HEK293 (cell line): Measurements from ENCODE around the gene C17orf67.

Experiments
- CTCF ChIA-PET: fragments of 350-600 bp; formaldehyde crosslinking; extraction: SDS; loops from one replicate; lab custom pipeline; 2021; ENCODE audit warnings: antibody characterized with exemption; lab: Yijun Ruan, JAX
- POLR2A ChIA-PET: fragments of 300-600 bp; formaldehyde crosslinking; extraction: SDS; loops from one replicate; lab custom pipeline; 2020; ENCODE audit warnings: antibody characterized with exemption, inconsistent platforms; lab: Yijun Ruan, JAX
- H3K27ac ChIP-seq: fragments of 200-500 bp; sonication (Bioruptor generic); 2 replicates; pipeline ENCODE4 v1.5.1; 2014; ENCODE audit warnings: low read depth, low read length, control low read depth, inconsistent platforms; ENCODE audit errors: extremely low read depth
- H3K36me3 ChIP-seq, 2 experiments: fragments of 200-500 bp in 1 of 2; sonication (Bioruptor generic) in 1 of 2; 1 replicate in 1 of 2; 2 replicates in 1 of 2; pipeline ENCODE4 v1.5.1; 2014 to 2017; ENCODE audit warnings: inconsistent platforms in 2 of 2, low read length in 2 of 2; ENCODE audit not compliant: control insufficient read depth in 2 of 2, insufficient read depth in 1 of 2
- H3K4me1 ChIP-seq: fragments of 200-500 bp; sonication (Bioruptor generic); 2 replicates; pipeline ENCODE4 v1.5.1; 2014; ENCODE audit warnings: mild to moderate bottlenecking, low read length, inconsistent platforms; ENCODE audit not compliant: control insufficient read depth, insufficient read depth
- H3K4me3 ChIP-seq: 2 replicates; pipeline ENCODE4 v1.5.1; 2011; ENCODE audit warnings: low read depth, mild to moderate bottlenecking, control low read depth, low read length, moderate library complexity
- H3K9me3 ChIP-seq: fragments of 200-500 bp; sonication (Bioruptor generic); 2 replicates; pipeline ENCODE4 v1.5.1; 2014; ENCODE audit warnings: low read depth, low read length, inconsistent platforms; ENCODE audit not compliant: control insufficient read depth, insufficient read depth
- HOXD13 ChIP-seq: sonication (generic); formaldehyde crosslinking; IDR thresholded peaks from 2 replicates; pipeline ENCODE4 v1.8.0; 2022; ENCODE audit warnings: missing genetic modification reagents, borderline replicate concordance
- OSR2 ChIP-seq: fragments of 450-650 bp; formaldehyde crosslinking; IDR thresholded peaks from 2 replicates; pipeline ENCODE4 v1.5.1; 2016; ENCODE audit warnings: missing biosample characterization, missing genetic modification characterization
- TRIM28 ChIP-seq: IDR thresholded peaks from 2 replicates; pipeline ENCODE4 v1.6.1; 2011; ENCODE audit warnings: low read length, control low read depth, borderline replicate concordance
- ZBTB21 ChIP-seq: fragments of 450-650 bp; formaldehyde crosslinking; IDR thresholded peaks from 2 replicates; pipeline ENCODE4 v1.5.1; 2017; ENCODE audit warnings: missing biosample characterization, missing genetic modification characterization
- ZFP3 ChIP-seq: fragments of 450-650 bp; formaldehyde crosslinking; IDR thresholded peaks from 2 replicates; pipeline ENCODE4 v1.5.1; 2016; ENCODE audit warnings: low read depth, missing biosample characterization, missing genetic modification characterization
- ZFP41 ChIP-seq: fragments of 450-650 bp; formaldehyde crosslinking; IDR thresholded peaks from 2 replicates; pipeline ENCODE4 v1.5.1; 2016; ENCODE audit warnings: missing biosample characterization, missing genetic modification characterization, borderline replicate concordance
- ZNF112 ChIP-seq: fragments of 450-650 bp; formaldehyde crosslinking; IDR thresholded peaks from 2 replicates; pipeline ENCODE4 v1.5.0; 2017; ENCODE audit warnings: missing biosample characterization, missing genetic modification characterization
- ZNF174 ChIP-seq: fragments of 450-650 bp; formaldehyde crosslinking; IDR thresholded peaks from 2 replicates; pipeline ENCODE4 v1.5.0; 2017; ENCODE audit warnings: missing biosample characterization, mild to moderate bottlenecking, missing genetic modification characterization
- ZNF274 ChIP-seq, 2 experiments: fragments of 200-500 bp in 1 of 2; fragments of 450-650 bp in 1 of 2; sonication (Bioruptor generic) in 1 of 2; formaldehyde crosslinking in 1 of 2; IDR thresholded peaks; 2 replicates each; pipeline versions ENCODE4 v1.5.1 to v1.6.1; 2014 to 2016; ENCODE audit warnings: borderline replicate concordance in 1 of 2, inconsistent platforms in 1 of 2, low read length in 1 of 2, missing biosample characterization in 1 of 2, missing genetic modification characterization in 1 of 2
- ZNF335 ChIP-seq: fragments of 450-650 bp; formaldehyde crosslinking; conservative IDR thresholded peaks from 2 replicates; pipeline ENCODE4 v1.5.1; 2016; ENCODE audit warnings: missing biosample characterization, missing genetic modification characterization
- ZNF404 ChIP-seq: fragments of 450-650 bp; formaldehyde crosslinking; IDR thresholded peaks from 2 replicates; pipeline ENCODE4 v1.5.1; 2017; ENCODE audit warnings: missing biosample characterization, missing genetic modification characterization
- ZNF530 ChIP-seq: fragments of 450-650 bp; formaldehyde crosslinking; IDR thresholded peaks from 2 replicates; pipeline ENCODE4 v1.5.1; 2016; ENCODE audit warnings: low read depth, missing biosample characterization, missing genetic modification characterization
- ZNF791 ChIP-seq: fragments of 450-650 bp; formaldehyde crosslinking; IDR thresholded peaks from 2 replicates; pipeline ENCODE4 v1.5.1; 2016; ENCODE audit warnings: missing biosample characterization, missing genetic modification characterization
- TF ChIP-seq, protein P1 (sequence below): fragments of 450-650 bp; IDR thresholded peaks from 2 replicates; pipeline ENCODE4 v1.5.1; 2018; ENCODE audit warnings: missing biosample characterization, mild to moderate bottlenecking, missing genetic modification characterization
- TF ChIP-seq, protein P2 (sequence below): fragments of 450-650 bp; formaldehyde crosslinking; IDR thresholded peaks from 2 replicates; pipeline ENCODE4 v1.5.1; 2016; ENCODE audit warnings: missing biosample characterization, missing genetic modification characterization
- TF ChIP-seq, protein P3 (sequence below): fragments of 450-650 bp; formaldehyde crosslinking; IDR thresholded peaks from 2 replicates; pipeline ENCODE4 v1.5.1; 2017; ENCODE audit warnings: missing biosample characterization, missing genetic modification characterization
- TF ChIP-seq, protein P4 (sequence below): fragments of 450-650 bp; formaldehyde crosslinking; IDR thresholded peaks from 2 replicates; pipeline ENCODE4 v1.5.1; 2016; ENCODE audit warnings: missing biosample characterization, missing genetic modification characterization
- TF ChIP-seq, protein P5 (sequence below): fragments of 450-650 bp; formaldehyde crosslinking; IDR thresholded peaks from 2 replicates; pipeline ENCODE4 v1.5.1; 2016; ENCODE audit warnings: missing biosample characterization, missing genetic modification characterization
- TF ChIP-seq, protein P6 (sequence below): fragments of 450-650 bp; formaldehyde crosslinking; IDR thresholded peaks from 2 replicates; pipeline ENCODE4 v1.5.1; 2016; ENCODE audit warnings: missing biosample characterization, missing genetic modification characterization

The C17orf67 gene

DNA sequence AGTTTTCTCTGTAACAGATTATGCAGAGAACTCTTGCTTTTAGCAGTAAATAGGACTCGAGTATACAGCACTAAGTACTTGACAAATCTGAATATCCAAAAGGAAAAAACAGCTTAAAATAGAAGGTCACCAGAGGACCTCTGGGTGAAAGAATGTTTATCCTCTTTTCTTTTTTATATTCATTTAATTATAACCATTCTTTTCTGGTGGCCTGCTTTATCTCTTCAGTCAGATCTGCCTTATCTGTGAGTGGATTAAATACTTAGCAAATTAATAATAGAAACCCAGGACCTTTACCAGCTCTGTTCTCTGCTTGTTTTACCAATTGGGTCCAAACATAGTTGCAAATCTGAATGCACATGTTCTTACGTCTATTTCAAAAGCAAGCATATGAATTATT is 8.9 kb upstream of the C17orf67 start:
- H3K9me3 ChIP-seq, result no peaks in the 10 kb centered on the region
- TF ChIP-seq ZBTB21 (tag by site-specific recombination), result no peak
- TF ChIP-seq TRIM28, result no peak
- no peak for TF ChIP-seq ZFP3 (tag by site-specific recombination)
- TF ChIP-seq, protein P1, sequence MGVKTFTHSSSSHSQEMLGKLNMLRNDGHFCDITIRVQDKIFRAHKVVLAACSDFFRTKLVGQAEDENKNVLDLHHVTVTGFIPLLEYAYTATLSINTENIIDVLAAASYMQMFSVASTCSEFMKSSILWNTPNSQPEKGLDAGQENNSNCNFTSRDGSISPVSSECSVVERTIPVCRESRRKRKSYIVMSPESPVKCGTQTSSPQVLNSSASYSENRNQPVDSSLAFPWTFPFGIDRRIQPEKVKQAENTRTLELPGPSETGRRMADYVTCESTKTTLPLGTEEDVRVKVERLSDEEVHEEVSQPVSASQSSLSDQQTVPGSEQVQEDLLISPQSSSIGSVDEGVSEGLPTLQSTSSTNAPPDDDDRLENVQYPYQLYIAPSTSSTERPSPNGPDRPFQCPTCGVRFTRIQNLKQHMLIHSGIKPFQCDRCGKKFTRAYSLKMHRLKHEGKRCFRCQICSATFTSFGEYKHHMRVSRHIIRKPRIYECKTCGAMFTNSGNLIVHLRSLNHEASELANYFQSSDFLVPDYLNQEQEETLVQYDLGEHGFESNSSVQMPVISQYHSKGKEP (tag by site-specific recombination), result no peak
- no peak for TF ChIP-seq OSR2
- no peak for TF ChIP-seq ZFP41 (tag by site-specific recombination)
- TF ChIP-seq ZNF112 (tag by site-specific recombination), result no peak
- TF ChIP-seq, protein P2, sequence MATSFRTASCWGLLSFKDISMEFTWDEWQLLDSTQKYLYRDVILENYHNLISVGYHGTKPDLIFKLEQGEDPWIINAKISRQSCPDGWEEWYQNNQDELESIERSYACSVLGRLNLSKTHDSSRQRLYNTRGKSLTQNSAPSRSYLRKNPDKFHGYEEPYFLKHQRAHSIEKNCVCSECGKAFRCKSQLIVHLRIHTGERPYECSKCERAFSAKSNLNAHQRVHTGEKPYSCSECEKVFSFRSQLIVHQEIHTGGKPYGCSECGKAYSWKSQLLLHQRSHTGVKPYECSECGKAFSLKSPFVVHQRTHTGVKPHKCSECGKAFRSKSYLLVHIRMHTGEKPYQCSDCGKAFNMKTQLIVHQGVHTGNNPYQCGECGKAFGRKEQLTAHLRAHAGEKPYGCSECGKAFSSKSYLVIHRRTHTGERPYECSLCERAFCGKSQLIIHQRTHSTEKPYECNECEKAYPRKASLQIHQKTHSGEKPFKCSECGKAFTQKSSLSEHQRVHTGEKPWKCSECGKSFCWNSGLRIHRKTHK, result no peak
- TF ChIP-seq, protein P3, sequence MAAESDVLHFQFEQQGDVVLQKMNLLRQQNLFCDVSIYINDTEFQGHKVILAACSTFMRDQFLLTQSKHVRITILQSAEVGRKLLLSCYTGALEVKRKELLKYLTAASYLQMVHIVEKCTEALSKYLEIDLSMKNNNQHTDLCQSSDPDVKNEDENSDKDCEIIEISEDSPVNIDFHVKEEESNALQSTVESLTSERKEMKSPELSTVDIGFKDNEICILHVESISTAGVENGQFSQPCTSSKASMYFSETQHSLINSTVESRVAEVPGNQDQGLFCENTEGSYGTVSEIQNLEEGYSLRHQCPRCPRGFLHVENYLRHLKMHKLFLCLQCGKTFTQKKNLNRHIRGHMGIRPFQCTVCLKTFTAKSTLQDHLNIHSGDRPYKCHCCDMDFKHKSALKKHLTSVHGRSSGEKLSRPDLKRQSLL, result no peak
- no peak for TF ChIP-seq ZNF174 (tag by site-specific recombination)
- TF ChIP-seq HOXD13 (CRISPR knock-in tag), result no peak
- TF ChIP-seq, protein P4, sequence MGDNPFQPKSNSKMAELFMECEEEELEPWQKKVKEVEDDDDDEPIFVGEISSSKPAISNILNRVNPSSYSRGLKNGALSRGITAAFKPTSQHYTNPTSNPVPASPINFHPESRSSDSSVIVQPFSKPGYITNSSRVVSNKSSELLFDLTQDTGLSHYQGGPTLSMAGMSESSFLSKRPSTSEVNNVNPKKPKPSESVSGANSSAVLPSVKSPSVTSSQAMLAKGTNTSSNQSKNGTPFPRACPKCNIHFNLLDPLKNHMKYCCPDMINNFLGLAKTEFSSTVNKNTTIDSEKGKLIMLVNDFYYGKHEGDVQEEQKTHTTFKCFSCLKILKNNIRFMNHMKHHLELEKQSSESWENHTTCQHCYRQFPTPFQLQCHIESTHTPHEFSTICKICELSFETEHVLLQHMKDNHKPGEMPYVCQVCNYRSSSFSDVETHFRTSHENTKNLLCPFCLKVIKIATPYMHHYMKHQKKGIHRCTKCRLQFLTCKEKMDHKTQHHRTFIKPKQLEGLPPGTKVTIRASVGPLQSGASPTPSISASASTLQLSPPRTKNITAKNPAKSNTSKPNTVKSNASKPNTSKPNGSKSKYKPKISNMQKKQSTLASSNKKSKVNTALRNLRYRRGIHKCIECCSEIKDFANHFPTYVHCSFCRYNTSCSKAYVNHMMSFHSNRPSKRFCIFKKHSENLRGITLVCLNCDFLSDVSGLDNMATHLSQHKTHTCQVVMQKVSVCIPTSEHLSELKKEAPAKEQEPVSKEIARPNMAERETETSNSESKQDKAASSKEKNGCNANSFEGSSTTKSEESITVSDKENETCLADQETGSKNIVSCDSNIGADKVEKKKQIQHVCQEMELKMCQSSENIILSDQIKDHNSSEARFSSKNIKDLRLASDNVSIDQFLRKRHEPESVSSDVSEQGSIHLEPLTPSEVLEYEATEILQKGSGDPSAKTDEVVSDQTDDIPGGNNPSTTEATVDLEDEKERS (tag by site-specific recombination), result no peak
- TF ChIP-seq ZNF404 (tag by site-specific recombination), result no peak
- TF ChIP-seq, protein P5, sequence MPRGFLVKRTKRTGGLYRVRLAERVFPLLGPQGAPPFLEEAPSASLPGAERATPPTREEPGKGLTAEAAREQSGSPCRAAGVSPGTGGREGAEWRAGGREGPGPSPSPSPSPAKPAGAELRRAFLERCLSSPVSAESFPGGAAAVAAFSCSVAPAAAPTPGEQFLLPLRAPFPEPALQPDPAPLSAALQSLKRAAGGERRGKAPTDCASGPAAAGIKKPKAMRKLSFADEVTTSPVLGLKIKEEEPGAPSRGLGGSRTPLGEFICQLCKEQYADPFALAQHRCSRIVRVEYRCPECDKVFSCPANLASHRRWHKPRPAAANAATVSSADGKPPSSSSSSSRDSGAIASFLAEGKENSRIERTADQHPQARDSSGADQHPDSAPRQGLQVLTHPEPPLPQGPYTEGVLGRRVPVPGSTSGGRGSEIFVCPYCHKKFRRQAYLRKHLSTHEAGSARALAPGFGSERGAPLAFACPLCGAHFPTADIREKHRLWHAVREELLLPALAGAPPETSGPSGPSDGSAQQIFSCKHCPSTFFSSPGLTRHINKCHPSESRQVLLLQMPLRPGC, result no peak
- TF ChIP-seq ZNF530, result no peak
- TF ChIP-seq ZNF274 (IDR thresholded peaks at IDR 0.05; ENCODE audit: low read length), result no peak
- TF ChIP-seq ZNF274 (tag by site-specific recombination; IDR thresholded peaks at IDR 0.05; ENCODE audit: borderline replicate concordance), result no peak
- TF ChIP-seq, protein P6, sequence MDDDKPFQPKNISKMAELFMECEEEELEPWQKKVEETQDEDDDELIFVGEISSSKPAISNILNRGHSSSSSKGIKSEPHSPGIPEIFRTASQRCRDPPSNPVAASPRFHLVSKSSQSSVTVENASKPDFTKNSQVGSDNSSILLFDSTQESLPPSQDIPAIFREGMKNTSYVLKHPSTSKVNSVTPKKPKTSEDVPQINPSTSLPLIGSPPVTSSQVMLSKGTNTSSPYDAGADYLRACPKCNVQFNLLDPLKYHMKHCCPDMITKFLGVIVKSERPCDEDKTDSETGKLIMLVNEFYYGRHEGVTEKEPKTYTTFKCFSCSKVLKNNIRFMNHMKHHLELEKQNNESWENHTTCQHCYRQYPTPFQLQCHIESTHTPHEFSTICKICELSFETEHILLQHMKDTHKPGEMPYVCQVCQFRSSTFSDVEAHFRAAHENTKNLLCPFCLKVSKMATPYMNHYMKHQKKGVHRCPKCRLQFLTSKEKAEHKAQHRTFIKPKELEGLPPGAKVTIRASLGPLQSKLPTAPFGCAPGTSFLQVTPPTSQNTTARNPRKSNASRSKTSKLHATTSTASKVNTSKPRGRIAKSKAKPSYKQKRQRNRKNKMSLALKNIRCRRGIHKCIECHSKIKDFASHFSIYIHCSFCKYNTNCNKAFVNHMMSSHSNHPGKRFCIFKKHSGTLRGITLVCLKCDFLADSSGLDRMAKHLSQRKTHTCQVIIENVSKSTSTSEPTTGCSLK, result no peak
- TF ChIP-seq ZNF335 (tag by site-specific recombination), result no peak
- TF ChIP-seq ZNF791 (tag by site-specific recombination), result no peak
- TF ChIP-seq, all 188 proteins: peak for 0
- POLR2A ChIA-PET, result interaction anchor here (1.3 kb wide), 1 partner anchor 9 kb away, joined by 3 read pairs; the partner anchor contains the start of genes C17orf67 and DGKE
- Histone ChIP-seq H3K4me1 (no peaks in the 10 kb centered on the region), H3K36me3 (peaks cover 36 to 73% of the 10 kb centered on the region in 2 experiments), H3K27ac (no peak overlapping the region), H3K4me3 (no peak overlapping the region)
- CTCF ChIA-PET, result interaction anchor here (0.6 to 1.4 kb wide), 4 partner anchors 12 to 204 kb away, joined by 3 to 6 read pairs (median 4); partner anchors contain the start of gene COIL
